Adrenal gland (tissue), 5 donors: ENCODE data around the gene MAP3K6.
"Not testable (repeated sequence)": the region's sequence is repeated elsewhere in the genome, so short reads cannot be mapped to it uniquely, and the experiment has no call there.

Experiments used
- CTCF ChIP-seq, 6 experiments: fragments of 450-650 bp in 4 of 6; fragments of 200-600 bp in 2 of 6; sonication (generic) in 1 of 6; IDR thresholded peaks; 1 replicate in 5 of 6; 2 replicates in 1 of 6; pipeline versions ENCODE4 v1.5.1 to v1.8.0; 2016 to 2021; ENCODE audit warnings: antibody characterized with exemption in 6 of 6, mild to moderate bottlenecking in 2 of 6, moderate library complexity in 1 of 6
- POLR2A ChIP-seq, 2 donors: fragments of 450-650 bp; IDR thresholded peaks; one replicate each; pipeline ENCODE4 v1.6.1; 2017; ENCODE audit warnings: antibody characterized with exemption in 2 of 2, mild to moderate bottlenecking in 2 of 2, moderate library complexity in 1 of 2
- donor health status: DM: no; HTN: no; CAD: no.

- not testable (repeated sequence) for TF ChIP-seq CTCF, POLR2A (IDR thresholded peaks at IDR 0.05)
These were observed 18.0 kb upstream of the MAP3K6 start for GRCh38 chr1:27384797-27385196.
